Measurements from ENCODE around the gene HCRTR1. TPM values are rescaled to one million over a fixed set of nuclear protein-coding genes. Genes with fewer than 3 reads are reported as not detected.

HCRTR1 gene
- total RNA-seq, 1 experiment from 2014 or later: not detected

GRCh38 chr1:31642897-31643296 is 25.4 kb downstream of the HCRTR1 start:
- no peak overlapping the region for H3K4me3 ChIP-seq (ENCODE audit: insufficient read depth, low read depth, low read length)
- no peaks in the 10 kb centered on the region for H3K36me3 ChIP-seq (replicated peaks; ENCODE audit: control insufficient read depth, insufficient read depth, low read length)
- no peak for DNase-seq

DNA sequence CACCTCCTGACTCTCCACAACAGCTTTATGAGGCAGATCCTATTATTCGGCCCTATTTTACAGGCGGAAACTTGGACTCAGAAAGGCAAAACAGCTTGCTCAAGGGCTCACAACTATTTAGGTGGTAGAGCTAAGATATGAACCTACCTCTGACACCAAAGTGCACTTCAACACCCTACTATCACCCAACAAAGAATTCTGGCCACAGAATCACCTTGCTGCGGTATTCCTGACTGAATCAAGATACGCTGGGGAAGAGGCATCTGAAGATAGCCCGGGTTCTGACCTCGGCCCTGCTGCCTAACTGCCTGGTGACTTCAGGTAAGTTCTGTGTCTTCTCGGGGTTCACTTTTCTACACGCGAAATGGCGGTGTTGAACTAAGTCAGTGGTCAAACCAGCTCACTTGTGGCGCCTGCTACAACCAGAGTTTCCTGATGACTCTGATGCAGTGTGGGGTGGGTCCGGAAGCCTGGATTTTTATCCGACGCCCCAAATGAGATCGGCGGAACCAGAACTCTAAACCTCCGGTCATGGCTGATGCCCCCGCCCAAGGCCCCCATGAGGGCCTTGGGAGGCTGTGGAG is 26.6 kb downstream of the HCRTR1 start:
- Histone ChIP-seq H3K4me3 (ENCODE audit: insufficient read depth, low read depth, low read length) (peak overlapping the region; percentile 90), H3K36me3 (replicated peaks; ENCODE audit: control insufficient read depth, insufficient read depth, low read length) (no peaks in the 10 kb centered on the region), H3K27me3 (ENCODE audit: control insufficient read depth, insufficient read depth, low read length) (no peaks in the 10 kb centered on the region)
- no peak for DNase-seq

More at GRCh38 chr1:31642897-31643296, 25.4 kb downstream of the HCRTR1 start:
- H3K27me3 ChIP-seq (ENCODE audit: control insufficient read depth, insufficient read depth, low read length): no peaks in the 10 kb centered on the region

GRCh38 chr1:31644560-31645273 is 27.2 kb downstream of the HCRTR1 start, which contains the start of gene PEF1:
Gene PEF1, minus strand, starts transcription at chr1:31644876. Its CDS starts 12 bp downstream, at chr1:31644864.
- peak within 1 kb of the TSS; percentile 90 for H3K4me3 ChIP-seq (ENCODE audit: insufficient read depth, low read depth, low read length)
- H3K36me3 ChIP-seq (replicated peaks; ENCODE audit: control insufficient read depth, insufficient read depth, low read length): no peaks in the 10 kb centered on the region
- peak; percentile 99 for DNase-seq
- H3K27me3 ChIP-seq (ENCODE audit: control insufficient read depth, insufficient read depth, low read length): no peaks in the 10 kb centered on the region

DNA sequence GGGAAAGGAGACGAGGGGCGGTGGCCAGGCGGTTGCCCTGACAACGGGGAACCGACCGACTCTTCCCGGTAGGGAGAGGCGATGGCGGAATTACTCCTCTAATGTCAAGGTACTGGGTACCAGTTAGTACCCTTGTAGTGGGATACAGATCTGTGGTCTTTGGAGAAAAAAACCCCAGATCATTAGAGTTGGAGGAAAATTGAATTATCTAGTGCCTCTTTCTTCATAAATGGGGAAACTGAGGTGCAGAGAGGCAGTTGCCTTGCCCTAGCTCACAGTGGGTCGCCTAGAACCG is 27.7 kb downstream of the HCRTR1 start:
- H3K36me3 ChIP-seq (replicated peaks; ENCODE audit: control insufficient read depth, insufficient read depth, low read length): no peaks in the 10 kb centered on the region
- H3K4me3 ChIP-seq (ENCODE audit: insufficient read depth, low read depth, low read length): peak overlapping the region; percentile 90
- no peaks in the 10 kb centered on the region for H3K27me3 ChIP-seq (ENCODE audit: control insufficient read depth, insufficient read depth, low read length)
- no peak for DNase-seq

DNA sequence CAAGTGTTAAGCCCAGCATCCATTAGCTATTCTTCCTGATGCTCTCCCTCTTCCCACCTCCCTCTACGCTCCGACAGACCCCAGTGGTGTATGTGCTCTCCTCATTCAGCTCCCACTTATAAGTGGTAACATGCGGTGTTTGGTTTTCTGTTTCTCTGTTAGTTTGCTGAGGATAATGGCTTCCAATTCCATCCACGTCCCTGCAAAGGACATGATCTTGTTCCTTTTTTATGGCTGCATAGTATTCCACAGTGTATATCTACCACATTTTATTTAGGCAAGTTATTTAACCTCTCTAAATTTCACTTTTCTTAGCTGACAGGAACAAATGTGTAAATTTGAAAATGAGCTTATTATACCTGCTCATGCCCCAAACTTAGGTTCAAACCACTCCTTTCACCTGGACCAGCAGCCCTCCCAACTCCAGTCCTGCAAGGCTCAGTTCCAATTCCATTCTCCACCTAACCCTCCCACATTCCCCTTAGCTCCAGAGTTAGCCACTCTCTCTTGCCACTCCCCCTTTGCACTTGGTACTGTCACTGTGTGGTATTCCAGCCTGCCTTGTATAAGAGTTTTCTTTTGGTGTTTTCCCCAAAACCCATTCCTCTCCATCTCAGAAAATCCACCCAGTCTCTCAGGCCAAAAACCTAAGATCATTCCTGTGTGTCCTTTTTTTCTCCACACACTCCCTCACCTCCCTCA is 28.9 kb downstream of the HCRTR1 start:
- H3K27me3 ChIP-seq (ENCODE audit: control insufficient read depth, insufficient read depth, low read length): no peaks in the 10 kb centered on the region; the same call in 1 of the 2 replicates
- no peak for DNase-seq
- no peaks in the 10 kb centered on the region for H3K36me3 ChIP-seq (replicated peaks; ENCODE audit: control insufficient read depth, insufficient read depth, low read length)
- no peak overlapping the region for H3K4me3 ChIP-seq (ENCODE audit: insufficient read depth, low read depth, low read length)

GRCh38 chr1:31647106-31647505 is 29.6 kb downstream of the HCRTR1 start:
- Histone ChIP-seq H3K27me3 (ENCODE audit: control insufficient read depth, insufficient read depth, low read length) (no peaks in the 10 kb centered on the region; the same call in 1 of the 2 replicates), H3K4me3 (ENCODE audit: insufficient read depth, low read depth, low read length) (no peak overlapping the region), H3K36me3 (replicated peaks; ENCODE audit: control insufficient read depth, insufficient read depth, low read length) (no peaks in the 10 kb centered on the region)
- DNase-seq: no peak

DNA sequence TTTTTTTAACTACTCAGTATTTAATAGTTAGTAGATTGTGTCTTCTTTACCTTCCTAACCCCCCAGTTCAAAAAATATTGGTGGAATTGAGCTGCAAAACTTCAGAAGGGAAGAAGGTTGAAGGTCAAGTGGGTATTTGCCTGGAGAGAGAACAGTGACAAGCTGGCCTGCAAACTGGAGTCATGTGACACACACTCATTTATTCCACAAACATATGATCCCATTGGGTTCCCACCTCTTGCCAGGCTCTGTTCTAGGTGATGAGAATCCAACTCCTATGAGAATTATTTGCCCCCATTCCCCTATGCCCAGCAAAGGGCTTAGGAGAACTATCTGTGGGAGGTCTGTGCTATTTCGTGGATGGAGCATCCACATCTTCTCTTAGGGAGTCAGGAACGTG is 30.7 kb downstream of the HCRTR1 start:
- Histone ChIP-seq H3K27me3 (ENCODE audit: control insufficient read depth, insufficient read depth, low read length) (no peaks in the 10 kb centered on the region; the same call in 1 of the 2 replicates), H3K4me3 (ENCODE audit: insufficient read depth, low read depth, low read length) (no peak overlapping the region), H3K36me3 (replicated peaks; ENCODE audit: control insufficient read depth, insufficient read depth, low read length) (no peaks in the 10 kb centered on the region)
- DNase-seq: no peak

GRCh38 chr1:31648641-31649357 is 31.3 kb downstream of the HCRTR1 start:
- no peak for DNase-seq
- Histone ChIP-seq H3K27me3 (ENCODE audit: control insufficient read depth, insufficient read depth, low read length) (no peaks in the 10 kb centered on the region; the same call in 1 of the 2 replicates), H3K36me3 (replicated peaks; ENCODE audit: control insufficient read depth, insufficient read depth, low read length) (no peaks in the 10 kb centered on the region), H3K4me3 (ENCODE audit: insufficient read depth, low read depth, low read length) (no peak overlapping the region)

- Histone ChIP-seq H3K4me3 (ENCODE audit: insufficient read depth, low read depth, low read length) (no peak overlapping the region), H3K27me3 (ENCODE audit: control insufficient read depth, insufficient read depth, low read length) (no peaks in the 10 kb centered on the region; the same call in 1 of the 2 replicates), H3K36me3 (replicated peaks; ENCODE audit: control insufficient read depth, insufficient read depth, low read length) (no peaks in the 10 kb centered on the region)
- DNase-seq: no peak
These were observed 32.9 kb downstream of the HCRTR1 start for GRCh38 chr1:31650161-31651088.

GRCh38 chr1:31651089-31651420 is 33.6 kb downstream of the HCRTR1 start:
- Histone ChIP-seq H3K36me3 (replicated peaks; ENCODE audit: control insufficient read depth, insufficient read depth, low read length) (no peaks in the 10 kb centered on the region), H3K4me3 (ENCODE audit: insufficient read depth, low read depth, low read length) (no peak overlapping the region), H3K27me3 (ENCODE audit: control insufficient read depth, insufficient read depth, low read length) (no peaks in the 10 kb centered on the region; the same call in 1 of the 2 replicates)
- no peak for DNase-seq

DNA sequence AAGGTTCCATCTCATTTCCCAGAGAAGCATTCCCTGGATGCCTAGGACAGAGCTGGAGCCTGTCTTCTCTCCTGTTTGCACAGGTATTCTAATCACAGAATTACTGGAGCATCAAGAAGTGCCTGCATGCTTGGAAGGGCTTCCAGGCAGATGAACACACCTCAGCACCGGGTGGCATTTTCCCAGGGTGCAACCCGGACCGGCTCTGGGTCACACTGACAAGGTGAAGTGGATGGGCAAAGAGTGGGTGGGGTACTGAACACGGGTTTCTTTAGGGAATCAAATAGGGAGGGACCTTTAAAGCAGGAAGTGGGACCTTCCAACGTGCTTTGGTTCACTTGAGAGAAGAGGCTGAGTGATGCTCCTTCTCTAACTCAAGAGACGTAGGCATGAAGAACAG is 34.3 kb downstream of the HCRTR1 start:
- DNase-seq: no peak
- Histone ChIP-seq H3K27me3 (ENCODE audit: control insufficient read depth, insufficient read depth, low read length) (no peaks in the 10 kb centered on the region; the same call in 1 of the 2 replicates), H3K4me3 (ENCODE audit: insufficient read depth, low read depth, low read length) (no peak overlapping the region), H3K36me3 (replicated peaks; ENCODE audit: control insufficient read depth, insufficient read depth, low read length) (no peaks in the 10 kb centered on the region)

GRCh38 chr1:31652891-31653499 is 35.5 kb downstream of the HCRTR1 start:
- Histone ChIP-seq H3K27me3 (ENCODE audit: control insufficient read depth, insufficient read depth, low read length) (no peaks in the 10 kb centered on the region; the same call in 1 of the 2 replicates), H3K36me3 (replicated peaks; ENCODE audit: control insufficient read depth, insufficient read depth, low read length) (no peaks in the 10 kb centered on the region), H3K4me3 (ENCODE audit: insufficient read depth, low read depth, low read length) (no peak overlapping the region)
- DNase-seq: no peak

- H3K4me3 ChIP-seq (ENCODE audit: insufficient read depth, low read depth, low read length): no peak overlapping the region
- no peaks in the 10 kb centered on the region; the same call in 1 of the 2 replicates for H3K27me3 ChIP-seq (ENCODE audit: control insufficient read depth, insufficient read depth, low read length)
- H3K36me3 ChIP-seq (replicated peaks; ENCODE audit: control insufficient read depth, insufficient read depth, low read length): no peaks in the 10 kb centered on the region
- DNase-seq: no peak
These were observed 36.4 kb downstream of the HCRTR1 start for GRCh38 chr1:31653717-31654473.

Data from H7 (cell line).